Measurements from ENCODE around the gene KCNJ14. TPM values are rescaled to one million over a fixed set of nuclear protein-coding genes. Genes with fewer than 3 reads are reported as not detected.

KCNJ14 gene
- total RNA-seq, 6 experiments from 2014 or later, result 0.22 to 0.44 (median 0.31) TPM

DNA sequence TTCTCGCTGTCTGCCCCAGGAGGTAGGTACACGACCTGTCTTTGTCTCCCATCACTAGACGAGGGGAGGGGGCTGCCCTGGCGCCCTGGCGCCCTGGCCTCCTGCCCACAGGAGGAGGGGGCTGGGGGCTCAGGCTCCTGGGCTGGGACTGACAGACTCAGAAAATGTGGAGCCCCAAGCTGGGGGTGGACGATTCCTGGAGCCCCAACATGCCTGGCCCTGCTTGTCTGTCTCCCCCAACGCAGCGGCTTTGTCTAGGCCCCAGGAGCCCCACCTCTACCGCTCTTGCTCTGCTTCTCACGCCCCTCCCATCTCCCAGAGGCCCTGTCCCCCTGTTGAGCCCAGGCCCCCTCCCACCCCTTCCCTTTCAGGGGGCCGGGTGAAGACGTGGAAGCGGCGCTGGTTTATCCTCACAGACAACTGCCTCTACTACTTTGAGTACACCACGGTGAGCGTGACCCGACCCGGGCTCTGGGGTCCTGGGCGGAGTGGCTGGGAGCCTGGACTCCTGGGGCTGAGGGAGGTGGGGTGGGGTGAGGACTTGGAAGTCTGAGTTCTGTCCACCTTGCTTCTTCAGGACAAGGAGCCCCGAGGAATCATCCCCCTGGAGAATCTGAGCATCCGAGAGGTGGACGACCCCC lies 22.4 kb downstream of the KCNJ14 start:
- WGBS (ENCODE audit: insufficient coverage, low coverage, low lambda C conversion rate, missing lambda C conversion rate), result 78% methylated on average over 9 of the region's 22 CpGs
- ATAC-seq, result no peak
- Histone ChIP-seq H3K36me3 (peaks cover 0 to 23% (median 13%) of the 10 kb centered on the region in 4 donors), H3K4me1 (peaks cover 0 to 7% (median 3%) of the 10 kb centered on the region in 4 donors), H3K27ac (no peak overlapping the region), H3K4me3 (no peak overlapping the region), H3K27me3 (no peaks in the 10 kb centered on the region), H3K9me3 (no peaks in the 10 kb centered on the region)
- TF ChIP-seq, protein P1, sequence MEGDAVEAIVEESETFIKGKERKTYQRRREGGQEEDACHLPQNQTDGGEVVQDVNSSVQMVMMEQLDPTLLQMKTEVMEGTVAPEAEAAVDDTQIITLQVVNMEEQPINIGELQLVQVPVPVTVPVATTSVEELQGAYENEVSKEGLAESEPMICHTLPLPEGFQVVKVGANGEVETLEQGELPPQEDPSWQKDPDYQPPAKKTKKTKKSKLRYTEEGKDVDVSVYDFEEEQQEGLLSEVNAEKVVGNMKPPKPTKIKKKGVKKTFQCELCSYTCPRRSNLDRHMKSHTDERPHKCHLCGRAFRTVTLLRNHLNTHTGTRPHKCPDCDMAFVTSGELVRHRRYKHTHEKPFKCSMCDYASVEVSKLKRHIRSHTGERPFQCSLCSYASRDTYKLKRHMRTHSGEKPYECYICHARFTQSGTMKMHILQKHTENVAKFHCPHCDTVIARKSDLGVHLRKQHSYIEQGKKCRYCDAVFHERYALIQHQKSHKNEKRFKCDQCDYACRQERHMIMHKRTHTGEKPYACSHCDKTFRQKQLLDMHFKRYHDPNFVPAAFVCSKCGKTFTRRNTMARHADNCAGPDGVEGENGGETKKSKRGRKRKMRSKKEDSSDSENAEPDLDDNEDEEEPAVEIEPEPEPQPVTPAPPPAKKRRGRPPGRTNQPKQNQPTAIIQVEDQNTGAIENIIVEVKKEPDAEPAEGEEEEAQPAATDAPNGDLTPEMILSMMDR (IDR thresholded peaks at IDR 0.05), result no peak
- no peak for TF ChIP-seq POLR2A (IDR thresholded peaks at IDR 0.05)
- intact Hi-C loops (cut with DNase I), result no loop called here
- peak in 1 of 3 donors; percentile 19 for DNase-seq

DNA sequence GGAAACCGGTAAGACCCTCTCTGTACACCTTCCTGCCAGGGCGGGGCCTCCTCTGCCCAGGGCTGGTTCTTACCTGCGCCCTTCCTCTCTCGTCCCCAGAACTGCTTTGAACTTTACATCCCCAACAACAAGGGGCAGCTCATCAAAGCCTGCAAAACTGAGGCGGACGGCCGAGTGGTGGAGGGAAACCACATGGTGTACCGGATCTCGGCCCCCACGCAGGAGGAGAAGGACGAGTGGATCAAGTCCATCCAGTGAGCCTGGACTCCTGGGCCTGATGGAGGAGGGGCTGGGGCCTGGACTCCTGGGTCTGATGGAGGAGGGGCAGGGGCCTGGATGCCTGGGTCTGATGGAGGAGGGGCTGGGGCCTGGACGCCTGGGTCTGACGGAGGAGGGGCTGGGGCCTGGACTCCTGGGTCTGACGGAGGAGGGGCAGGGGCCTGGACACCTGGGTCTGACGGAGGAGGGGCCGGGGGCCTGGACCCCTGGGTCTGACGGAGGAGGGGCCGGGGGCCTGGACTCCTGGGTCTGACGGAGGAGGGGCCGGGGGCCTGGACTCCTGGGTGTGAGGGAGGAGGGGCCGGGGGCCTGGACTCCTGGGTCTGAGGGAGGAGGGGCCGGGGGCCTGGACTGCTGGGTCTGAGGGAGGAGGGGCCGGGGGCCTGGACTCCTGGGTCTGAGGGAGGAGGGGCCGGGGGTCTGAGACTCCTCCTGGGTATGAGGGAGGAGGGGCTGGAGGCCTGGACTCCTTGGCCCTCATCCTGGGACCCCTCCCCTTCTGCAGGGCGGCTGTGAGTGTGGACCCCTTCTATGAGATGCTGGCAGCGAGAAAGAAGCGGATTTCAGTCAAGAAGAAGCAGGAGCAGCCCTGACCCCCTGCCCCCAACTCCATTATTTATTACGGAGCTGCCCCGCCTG lies 23.2 kb downstream of the KCNJ14 start:
- TF ChIP-seq, protein P1 (IDR thresholded peaks at IDR 0.05), result no peak
- TF ChIP-seq POLR2A (IDR thresholded peaks at IDR 0.05), result no peak
- Histone ChIP-seq H3K4me3 (no peak overlapping the region), H3K4me1 (peaks cover 0 to 7% (median 3%) of the 10 kb centered on the region in 4 donors), H3K27ac (no peak overlapping the region), H3K36me3 (peaks cover 0 to 23% (median 10%) of the 10 kb centered on the region in 4 donors), H3K27me3 (no peaks in the 10 kb centered on the region), H3K9me3 (no peaks in the 10 kb centered on the region)
- intact Hi-C loops (cut with DNase I), result no loop called here
- DNase-seq (no peak), ATAC-seq (no peak)
- WGBS (ENCODE audit: insufficient coverage, low coverage, low lambda C conversion rate, missing lambda C conversion rate), result 73% methylated on average over 14 of the region's 29 CpGs

DNA sequence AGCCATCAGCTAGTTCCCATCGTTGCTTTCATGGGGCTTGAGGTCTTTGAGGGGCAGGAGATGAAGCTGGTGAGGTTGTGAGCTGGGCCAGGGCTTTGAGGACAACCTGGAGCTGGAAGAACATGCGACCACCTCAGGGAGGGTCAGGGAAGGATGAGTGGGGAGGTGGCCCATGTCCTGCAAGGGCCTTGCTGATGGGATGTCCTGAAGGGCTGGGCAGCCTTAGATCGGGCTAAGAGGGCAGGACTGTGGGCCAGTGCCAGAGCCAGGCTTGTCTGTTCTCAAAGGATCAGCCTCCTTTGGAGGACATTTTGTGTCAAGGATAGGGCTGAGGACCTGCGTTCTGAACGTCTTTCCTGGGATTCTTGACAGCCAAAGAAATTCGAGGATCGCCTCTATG lies 24.3 kb downstream of the KCNJ14 start:
- no peak overlapping the region for H3K27ac ChIP-seq
- no peaks in the 10 kb centered on the region for H3K27me3 ChIP-seq
- peak overlapping the region in 1 of 3 donors; percentile 30 for H3K4me3 ChIP-seq
- no peaks in the 10 kb centered on the region for H3K9me3 ChIP-seq
- peaks cover 0 to 7% (median 3%) of the 10 kb centered on the region in 4 donors for H3K4me1 ChIP-seq
- TF ChIP-seq, protein P1 (IDR thresholded peaks at IDR 0.05), result no peak
- TF ChIP-seq POLR2A (IDR thresholded peaks at IDR 0.05), result no peak
- WGBS (ENCODE audit: insufficient coverage, low coverage, low lambda C conversion rate, missing lambda C conversion rate), result no CpG with 5 or more reads among the region's 7 CpGs
- DNase-seq, result no peak
- H3K36me3 ChIP-seq, result peaks cover 0 to 14% (median 7%) of the 10 kb centered on the region in 4 donors
- ATAC-seq, result peak in 3 of 4 donors; percentile 6 to 18 (median 15)
- intact Hi-C loops (cut with DNase I), result no loop called here

DNA sequence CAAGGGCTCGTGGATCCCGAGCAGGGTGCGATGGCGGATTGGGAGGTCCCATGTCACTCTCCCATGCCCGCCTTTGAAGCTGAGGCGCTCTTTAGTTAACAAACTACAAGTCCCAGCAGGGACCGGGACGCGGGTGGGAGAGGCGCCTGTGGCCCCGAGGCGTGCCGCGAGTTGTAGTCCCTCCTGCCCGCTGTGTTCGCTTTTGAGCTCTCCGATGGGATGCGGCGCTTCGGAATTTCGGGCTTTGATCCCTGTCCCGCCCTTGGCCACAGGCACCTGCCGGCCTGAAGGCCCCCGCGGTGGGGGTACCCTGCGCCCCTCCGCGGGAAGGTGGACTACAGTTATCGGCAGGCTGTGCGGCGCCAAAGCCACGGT lies 24.8 kb downstream of the KCNJ14 start:
- no peaks in the 10 kb centered on the region for H3K9me3 ChIP-seq
- intact Hi-C loops (cut with DNase I), result no loop called here
- WGBS (ENCODE audit: insufficient coverage, low coverage, low lambda C conversion rate, missing lambda C conversion rate), result 51% methylated on average over 7 of the region's 32 CpGs
- ATAC-seq (peak; percentile 42 to 72 (median 64)), DNase-seq (no peak)
- H3K36me3 ChIP-seq, result peaks cover 0 to 9% (median 5%) of the 10 kb centered on the region in 4 donors
- peaks cover 0 to 7% (median 3%) of the 10 kb centered on the region in 4 donors for H3K4me1 ChIP-seq
- H3K27ac ChIP-seq, result peak overlapping the region; percentile 6 to 72 (median 59)
- H3K27me3 ChIP-seq, result no peaks in the 10 kb centered on the region
- peak overlapping the region; percentile 30 to 52 (median 47) for H3K4me3 ChIP-seq
- TF ChIP-seq POLR2A (IDR thresholded peaks at IDR 0.05), result no peak
- TF ChIP-seq, protein P1 (IDR thresholded peaks at IDR 0.05), result no peak
